T1000 (cell line): ENCODE measurements around the gene PLCL2.

Source experiments
- DNase-seq: peaks from one replicate; lab custom pipeline; 2025; ENCODE audit warnings: mixed read lengths; lab: John Stamatoyannopoulos, UW

Gene PLCL2

DNA sequence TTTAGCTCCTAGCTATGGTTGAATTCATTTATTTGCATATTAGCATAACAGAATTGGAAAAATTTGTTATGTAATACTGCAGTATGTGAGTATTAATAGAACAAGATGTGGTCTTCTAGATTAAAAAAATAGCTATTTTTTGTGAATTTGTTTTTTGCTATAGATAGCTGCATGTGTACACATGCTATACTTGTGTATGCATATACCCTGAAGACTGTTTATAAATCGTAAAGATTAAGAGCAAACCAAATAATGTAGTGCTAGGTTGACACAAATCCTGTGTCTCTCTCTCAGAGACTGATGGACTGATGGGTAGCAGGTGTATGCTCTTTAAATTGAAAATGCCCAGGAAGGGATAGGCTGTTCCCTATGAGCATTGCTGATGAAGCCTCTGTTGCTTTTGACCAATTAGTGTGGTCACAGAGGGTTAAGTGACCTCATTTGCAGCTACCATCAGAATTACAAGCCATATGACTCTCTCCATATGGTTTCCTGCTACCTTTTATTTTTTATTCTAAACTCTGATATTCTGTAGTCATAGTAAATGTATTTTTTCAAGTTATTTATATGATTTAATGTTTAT is 9.0 kb downstream of the PLCL2 start:
- DNase-seq, result no peak

- DNase-seq, result no peak
Measured at GRCh38 chr3:16896094-16896627, 11.4 kb downstream of the PLCL2 start.

DNA sequence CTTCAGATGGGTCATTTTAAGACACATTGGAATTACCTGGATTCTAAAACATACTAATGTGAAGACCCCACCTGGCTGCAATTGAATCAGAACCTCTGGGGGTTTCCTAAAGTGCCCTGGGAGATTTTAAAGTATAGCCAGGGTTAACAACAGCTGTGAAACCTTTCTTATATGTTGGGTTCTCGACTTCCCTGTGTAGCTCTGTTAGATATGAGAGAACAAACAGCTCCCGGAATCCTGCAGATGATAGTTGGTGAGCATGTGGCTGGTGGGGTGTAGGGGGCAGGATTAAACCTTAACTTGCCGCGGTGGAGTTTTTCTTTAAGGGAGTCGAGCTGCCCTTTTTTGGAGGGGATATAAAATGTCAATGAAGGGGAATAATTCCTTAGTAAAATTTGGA is 12.1 kb downstream of the PLCL2 start:
- no peak for DNase-seq

DNA sequence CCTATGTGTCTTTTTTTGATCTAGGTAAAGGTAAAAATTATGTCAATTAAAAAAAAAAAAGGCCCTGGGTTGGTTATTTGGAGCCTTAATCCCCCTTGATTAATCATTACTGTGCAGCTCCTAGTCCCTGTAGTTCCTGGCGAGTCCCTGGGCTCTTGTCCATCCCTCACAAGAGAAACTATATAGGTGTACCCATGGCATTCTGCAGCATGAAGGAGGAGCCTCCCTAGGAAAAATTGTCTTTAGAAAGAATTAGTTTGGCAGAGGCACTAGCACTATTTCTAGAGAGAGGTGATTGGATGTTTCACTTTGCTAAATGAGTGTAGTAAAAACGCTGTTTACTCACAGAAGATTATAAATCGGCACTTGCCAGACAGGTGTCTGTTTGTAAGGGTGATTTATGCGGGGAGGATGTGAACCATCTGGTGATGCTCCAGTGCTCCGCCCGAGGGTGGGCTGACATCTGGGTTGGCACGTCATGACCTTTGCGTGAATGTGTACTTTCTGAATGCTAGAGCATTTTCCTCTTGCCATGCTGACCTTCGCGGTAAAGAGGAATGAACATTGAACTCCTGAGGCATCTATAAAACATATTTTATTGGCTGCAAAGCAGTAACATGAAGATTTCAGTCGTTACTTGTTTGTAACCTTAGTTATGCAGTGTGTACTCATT is 12.6 kb downstream of the PLCL2 start:
- DNase-seq, result peak; percentile 40

DNA sequence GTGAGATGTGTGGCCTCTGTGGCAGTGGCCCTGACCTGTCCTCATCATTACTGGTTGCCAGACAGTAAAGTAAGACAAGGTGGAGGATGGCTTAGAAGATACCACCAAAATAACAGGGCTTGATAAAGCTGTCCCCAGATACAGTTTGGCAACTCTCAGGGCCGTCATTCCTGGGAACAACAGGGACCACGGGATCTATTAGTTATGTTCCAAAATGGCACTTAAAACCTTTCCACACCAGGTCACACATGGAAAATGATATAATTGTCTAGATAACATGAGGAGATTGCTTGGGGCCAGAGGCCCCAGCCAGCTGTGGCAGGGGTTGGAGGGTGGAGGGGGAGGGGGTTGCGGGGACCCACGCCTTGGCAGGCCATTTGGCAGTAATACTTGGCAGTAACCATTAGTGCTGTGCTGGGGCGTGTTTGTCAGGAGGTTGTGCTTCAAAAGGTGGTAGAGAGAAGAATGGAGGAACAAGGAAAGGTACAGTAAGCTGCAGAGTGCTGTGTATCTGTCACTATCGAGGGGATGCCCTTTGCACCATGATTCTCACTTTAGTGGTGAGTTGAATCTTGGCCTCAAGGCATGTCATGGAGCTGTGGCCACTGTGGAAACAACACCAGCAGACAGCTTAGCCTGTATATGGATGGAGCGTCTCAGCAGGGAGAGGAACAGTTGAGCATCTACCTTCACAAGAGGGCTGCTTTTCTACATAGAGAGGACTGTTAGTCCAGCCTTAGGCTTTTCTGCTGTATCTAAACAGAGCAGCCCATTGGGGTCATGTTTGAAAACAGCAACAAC is 14.0 kb downstream of the PLCL2 start:
- DNase-seq, result no peak

- no peak for DNase-seq
Measured at GRCh38 chr3:16899919-16900318, 15.2 kb downstream of the PLCL2 start.

GRCh38 chr3:16900779-16901440 is 16.2 kb downstream of the PLCL2 start:
- DNase-seq, result no peak

GRCh38 chr3:16904423-16905417 is 20.0 kb downstream of the PLCL2 start:
- DNase-seq, result no peak

DNA sequence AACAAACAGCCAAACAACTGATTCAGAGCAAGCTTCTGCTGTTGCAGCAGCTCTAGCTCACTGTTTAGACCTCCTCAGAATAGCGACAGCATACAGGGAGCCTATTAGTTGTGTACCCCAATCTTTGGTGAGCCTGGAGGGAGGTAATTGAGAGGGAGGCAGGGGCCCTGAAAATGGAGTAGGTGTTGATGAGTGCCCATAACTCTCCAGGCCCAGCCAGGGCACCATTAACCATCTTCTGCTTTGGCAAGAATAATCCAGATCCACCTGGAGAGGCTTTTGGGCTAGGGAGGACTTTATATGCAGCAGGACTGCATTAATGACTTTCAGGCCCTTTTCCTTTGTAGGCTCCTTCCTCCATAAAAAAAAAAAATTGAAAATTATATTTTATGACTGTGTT is 20.9 kb downstream of the PLCL2 start:
- no peak for DNase-seq

DNA sequence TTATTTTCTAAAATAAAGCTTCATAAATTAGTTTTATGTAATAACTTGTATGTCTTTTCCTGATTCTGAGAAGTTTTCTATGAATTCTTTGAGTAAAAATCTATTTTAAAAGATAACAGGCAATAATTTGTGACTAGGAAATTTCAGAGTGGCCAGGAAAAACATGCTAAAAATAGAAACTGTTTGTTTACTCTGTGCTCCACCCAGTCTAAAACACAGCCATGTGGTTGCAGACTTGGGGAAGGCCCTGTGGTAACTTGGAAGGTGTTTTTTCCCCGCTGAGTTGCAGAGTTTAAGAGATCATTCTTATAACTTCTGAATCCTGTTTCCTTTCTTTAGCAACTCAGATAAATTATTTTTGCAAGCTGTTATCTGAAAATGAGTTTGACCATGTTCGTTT is 21.9 kb downstream of the PLCL2 start:
- no peak for DNase-seq

- no peak for DNase-seq
Measured at GRCh38 chr3:16907243-16907642, 22.5 kb downstream of the PLCL2 start.

- DNase-seq, result no peak
Measured at GRCh38 chr3:16908016-16908807, 23.5 kb downstream of the PLCL2 start.

- DNase-seq, result no peak
Measured at GRCh38 chr3:16908896-16909295, 24.1 kb downstream of the PLCL2 start.

DNA sequence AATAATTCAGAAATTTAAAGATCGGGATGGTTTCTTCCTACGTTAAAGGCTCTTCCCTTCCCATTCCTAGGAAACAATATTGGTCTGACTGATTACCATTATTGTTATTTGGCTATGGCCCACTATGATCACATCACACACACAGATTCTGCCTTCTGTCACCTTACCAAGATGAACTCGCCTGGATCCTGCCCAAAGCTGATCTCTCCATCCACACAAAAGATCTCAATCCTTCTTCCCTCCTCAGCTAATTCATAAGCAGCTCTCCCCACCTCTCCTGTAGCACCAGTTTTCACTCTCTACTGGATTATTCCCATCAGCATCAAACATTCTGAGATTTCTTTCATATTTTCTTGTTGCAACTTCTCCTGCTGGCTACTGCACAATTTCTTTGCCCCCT is 25.0 kb downstream of the PLCL2 start:
- DNase-seq, result no peak

DNA sequence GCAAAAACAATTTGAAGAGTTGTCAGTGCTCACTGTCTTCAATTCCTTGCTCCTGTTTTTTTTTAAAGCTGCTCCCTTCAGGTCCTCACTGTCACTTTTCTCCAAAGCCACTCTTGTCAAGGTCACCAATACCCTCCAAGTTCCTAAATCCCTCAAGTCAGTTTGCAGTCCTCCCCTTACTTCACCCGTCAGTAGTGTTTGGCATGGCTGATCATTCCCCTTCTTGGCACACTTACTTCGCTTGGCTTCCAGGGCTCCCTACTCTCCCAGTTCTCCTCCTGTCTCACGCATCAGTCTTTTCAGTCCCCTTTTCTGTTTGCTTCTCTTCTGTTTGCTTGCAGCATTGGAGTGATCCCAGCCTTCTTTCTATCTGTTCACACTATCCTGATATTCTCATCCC is 25.5 kb downstream of the PLCL2 start:
- no peak for DNase-seq

DNA sequence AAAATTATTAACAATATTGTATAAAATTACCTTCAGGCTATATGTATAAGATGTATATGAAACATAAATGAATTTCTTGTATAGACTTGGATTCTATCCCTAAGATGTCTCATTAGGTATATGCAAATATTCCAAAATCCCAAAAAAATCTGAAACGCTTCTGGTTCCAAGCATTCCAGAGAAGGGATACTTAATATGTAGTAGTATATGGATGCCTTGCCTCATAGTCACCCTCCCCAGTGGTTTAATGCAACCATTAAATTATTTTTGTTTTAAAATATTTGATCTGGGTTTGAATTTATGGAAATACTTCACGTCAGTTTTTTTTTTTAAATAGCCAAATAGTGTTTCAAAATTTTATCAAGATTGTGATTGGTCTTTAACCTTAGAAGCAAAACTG is 27.2 kb downstream of the PLCL2 start:
- no peak for DNase-seq

DNA sequence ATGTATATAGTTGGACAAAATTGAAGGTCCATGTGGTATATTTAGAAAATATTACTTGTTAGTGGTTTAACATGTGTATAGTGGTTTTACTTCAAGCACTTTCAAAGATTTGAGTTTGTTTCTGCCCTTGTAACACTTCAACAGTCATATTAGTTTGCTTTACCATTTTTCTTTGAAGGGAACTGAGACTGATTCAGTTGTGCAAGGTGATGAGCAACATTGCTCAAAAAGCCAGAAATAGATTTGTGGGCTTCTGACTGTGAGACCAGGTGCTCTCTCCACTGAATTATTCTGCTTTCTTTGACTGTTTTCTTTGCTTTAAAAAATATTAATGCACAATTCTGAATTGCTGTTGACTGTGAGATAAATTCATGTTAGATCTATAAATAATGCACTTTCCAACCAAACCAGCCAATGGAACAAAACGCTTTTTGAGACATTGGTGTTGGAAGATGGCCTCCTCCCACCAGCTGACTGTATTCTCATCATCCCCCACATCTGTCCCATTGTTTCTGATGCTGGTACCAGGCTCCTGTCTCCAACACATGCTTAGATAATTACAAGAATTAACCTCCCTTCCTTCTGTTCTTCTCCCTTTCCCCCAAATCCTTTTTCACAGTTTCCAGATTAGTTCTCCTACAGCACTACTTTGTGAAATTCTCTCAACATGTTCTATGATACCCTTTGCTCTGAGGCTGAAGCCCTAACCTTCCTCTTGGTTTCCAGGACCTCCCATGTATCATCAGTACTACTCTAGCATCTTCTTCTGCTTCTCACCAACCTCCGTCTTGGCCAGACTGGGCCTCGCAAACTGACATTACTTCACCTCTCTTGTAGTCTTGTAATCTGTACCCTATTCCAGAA is 27.9 kb downstream of the PLCL2 start:
- no peak for DNase-seq

DNA sequence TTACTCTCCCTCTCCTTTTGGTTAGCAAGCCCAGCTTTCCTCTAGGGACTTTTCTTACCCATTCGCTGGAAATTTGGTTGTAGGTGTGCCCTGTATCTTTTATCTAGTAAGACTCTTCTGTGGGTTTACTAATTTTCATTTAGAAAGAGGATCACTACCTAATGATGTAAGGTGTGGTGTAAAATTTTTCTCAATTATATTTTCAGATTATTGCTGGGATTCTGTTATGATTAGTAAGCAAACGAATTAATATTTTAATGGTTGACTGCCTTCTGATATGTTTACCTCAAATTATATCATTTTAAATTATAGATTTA is 28.5 kb downstream of the PLCL2 start:
- DNase-seq, result no peak

DNA sequence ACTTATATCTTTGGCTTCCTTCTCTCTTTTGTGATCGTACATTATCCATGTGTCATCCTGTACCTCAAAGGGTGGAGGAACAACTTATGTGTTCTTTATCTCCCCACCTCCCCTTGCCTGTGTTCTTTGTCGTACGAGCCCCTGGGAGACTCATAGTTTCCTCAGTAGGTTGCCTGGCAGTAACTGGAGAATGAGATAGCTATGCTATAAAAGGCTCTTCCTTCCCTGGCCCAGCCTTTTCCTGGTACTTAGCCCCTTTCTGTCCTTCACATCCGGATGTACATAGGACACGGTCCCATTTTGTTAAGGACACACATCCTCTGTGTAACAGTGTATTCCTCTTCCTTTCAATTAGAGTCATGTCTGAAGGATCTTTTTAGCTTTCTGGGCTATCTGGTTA is 32.1 kb downstream of the PLCL2 start:
- DNase-seq, result no peak
